Endothelial cell of umbilical vein (primary cell): Measurements from ENCODE around the gene RENBP. TPM values are rescaled to one million over a fixed set of nuclear protein-coding genes. Genes with fewer than 3 reads are reported as not detected.

Experiments
- BruUV-seq: library from RNA; stranded (reverse); fragments of 400-500 nt; replicated peaks from 2 replicates; lab custom pipeline; 2021; lab: Mats Ljungman, UMichigan
- CTCF ChIA-PET: fragments of 300-600, 350-600 bp; sonication (Branson Sonifier 250); formaldehyde crosslinking; loops from one replicate; lab custom pipeline; 2021; ENCODE audit warnings: antibody characterized with exemption, inconsistent platforms; lab: Charles Lee
- POLR2A ChIA-PET: fragments of 300-600, 350-600 bp; sonication (Branson Sonifier 250); formaldehyde crosslinking; loops from one replicate; lab custom pipeline; 2021; ENCODE audit warnings: antibody characterized with exemption, inconsistent platforms; lab: Charles Lee
- DNase-seq: peaks from one replicate; pipeline ENCODE4 v3.0.0-alpha.2; 2011; ENCODE audit warnings: low read depth, low spot score
- FAIRE-seq: peaks from 2 replicates; lab custom pipeline; 2011; peaks lifted over from hg19 to GRCh38; lab: Jason Lieb, UNC
- H2AFZ ChIP-seq: 2 replicates; pipeline ENCODE4 v1.6.0; 2012; ENCODE audit warnings: low read depth, low read length, control low read depth, inconsistent platforms
- H3K27ac ChIP-seq: 2 replicates; pipeline ENCODE4 v1.5.1; 2011; ENCODE audit warnings: low read depth, mild to moderate bottlenecking, control low read depth, low read length, moderate library complexity; ENCODE audit not compliant: insufficient read depth
- H3K27me3 ChIP-seq, 2 experiments: 2 replicates each; pipeline versions ENCODE4 v1.6.0 to v1.6.1; 2011; ENCODE audit warnings: low read length in 2 of 2, mixed read lengths in 1 of 2; ENCODE audit not compliant: control insufficient read depth in 2 of 2, insufficient read depth in 2 of 2
- H3K36me3 ChIP-seq, 2 experiments: 2 replicates in 1 of 2; 3 replicates in 1 of 2; pipeline ENCODE4 v1.5.1; 2011; ENCODE audit warnings: low read length in 2 of 2, mild to moderate bottlenecking in 1 of 2, moderate library complexity in 1 of 2; ENCODE audit not compliant: control insufficient read depth in 2 of 2, insufficient read depth in 2 of 2; ENCODE audit errors: extremely low read depth in 1 of 2
- H3K4me1 ChIP-seq: 3 replicates; pipeline ENCODE4 v1.5.1; 2011; ENCODE audit warnings: mild to moderate bottlenecking, low read length; ENCODE audit not compliant: control insufficient read depth, insufficient read depth; ENCODE audit errors: extremely low read depth
- H3K4me2 ChIP-seq: 2 replicates; pipeline ENCODE4 v1.6.1; 2011; ENCODE audit warnings: low read length, control low read depth, mixed read lengths; ENCODE audit not compliant: insufficient read depth
- H3K4me3 ChIP-seq, 3 experiments: fragments of 200-600 bp in 1 of 3; sonication (generic), shearing (Covaris generic) in 1 of 3; replicated peaks in 1 of 3; 2 replicates each; pipeline ENCODE4 v1.5.1; 2011 to 2016; ENCODE audit warnings: control low read depth in 3 of 3, low read length in 3 of 3, mild to moderate bottlenecking in 2 of 3, inconsistent platforms in 1 of 3, low read depth in 1 of 3, moderate library complexity in 1 of 3; ENCODE audit not compliant: insufficient read depth in 1 of 3
- H3K79me2 ChIP-seq: 2 replicates; pipeline ENCODE4 v1.6.0; 2012; ENCODE audit warnings: low read length, inconsistent platforms; ENCODE audit not compliant: control insufficient read depth, insufficient read depth
- H3K9ac ChIP-seq: replicated peaks from 2 replicates; pipeline ENCODE3; 2011; ENCODE audit warnings: low read length, control low read depth; ENCODE audit not compliant: insufficient read depth; ENCODE audit errors: extremely low read depth
- H3K9me1 ChIP-seq: replicated peaks from 3 replicates; pipeline ENCODE4 v1.6.0; 2011; ENCODE audit warnings: mild to moderate bottlenecking, low read length; ENCODE audit not compliant: control insufficient read depth, insufficient read depth; ENCODE audit errors: extremely low read depth
- H3K9me3 ChIP-seq: replicated peaks from 2 replicates; pipeline ENCODE4 v1.5.1; 2012; ENCODE audit warnings: low read length, inconsistent platforms; ENCODE audit not compliant: control insufficient read depth, insufficient read depth
- H4K20me1 ChIP-seq: replicated peaks from 2 replicates; pipeline ENCODE3; 2011; ENCODE audit warnings: mild to moderate bottlenecking, low read length; ENCODE audit not compliant: control insufficient read depth, insufficient read depth; ENCODE audit errors: extremely low read depth
- CTCF ChIP-seq, 2 donors: IDR thresholded peaks; 1 replicate in 1 of 2; 2 replicates in 1 of 2; pipeline ENCODE4 v1.5.1; 2011; ENCODE audit warnings: low read length in 2 of 2, mild to moderate bottlenecking in 2 of 2, moderate library complexity in 2 of 2, control low read depth in 1 of 2, inconsistent platforms in 1 of 2, low read depth in 1 of 2; ENCODE audit not compliant: insufficient read depth in 1 of 2; ENCODE audit errors: extremely low read depth in 1 of 2
- EZH2 ChIP-seq: IDR thresholded peaks from 2 replicates; pipeline ENCODE4 v1.6.1; 2012; ENCODE audit warnings: borderline replicate concordance, low read depth, mild to moderate bottlenecking, moderate library complexity, low read length, inconsistent platforms; ENCODE audit not compliant: severe bottlenecking
- FOS ChIP-seq: IDR thresholded peaks from 2 replicates; pipeline ENCODE4 v1.6.1; 2011; ENCODE audit warnings: mild to moderate bottlenecking, low read length, moderate library complexity, borderline replicate concordance; ENCODE audit not compliant: insufficient read depth
- JUN ChIP-seq: IDR thresholded peaks from 2 replicates; pipeline ENCODE4 v1.6.1; 2011; ENCODE audit warnings: borderline replicate concordance, low read depth; ENCODE audit not compliant: insufficient read length, insufficient read depth
- MYC ChIP-seq: IDR thresholded peaks from one replicate; pipeline ENCODE4 v1.6.1; 2011; ENCODE audit warnings: mild to moderate bottlenecking, low read depth, low read length
- POLR2A ChIP-seq: IDR thresholded peaks from 2 replicates; pipeline ENCODE4 v1.6.1; 2012; ENCODE audit warnings: low read depth, mild to moderate bottlenecking, control low read depth, low read length
- dilution Hi-C: fragments of 300-500 bp; cut with MboI; formaldehyde crosslinking; loops from one replicate; pipeline ENCODE4 v1.15.0; 2019; ENCODE audit warnings: low sequenced_read_pairs; ENCODE audit not compliant: extremely low pct_ligation_motif_present
- intact Hi-C: fragments of 100-400 bp; cut with micrococcal nuclease; formaldehyde crosslinking; loops from one replicate; pipeline ENCODE4 v1.10.0; 2022
- polyA plus RNA-seq, 4 experiments: library from polyadenylated mRNA; depleted of rRNA in 3 of 4; stranded (reverse) in 3 of 4; unstranded in 1 of 4; fragments of >200 nt; gene quantifications; 2 replicates each; pipeline versions ENCODE4 v1.2.1 to v1.2.3, GENCODE V29; 2011 to 2012; ENCODE audit warnings: missing spikeins in 1 of 4
- total RNA-seq: library from RNA; stranded (reverse); gene quantifications from 2 replicates; pipeline ENCODE4 v1.2.3, GENCODE V29; 2021
- TF ChIP-seq, protein P1 (sequence below): IDR thresholded peaks from 2 replicates; pipeline ENCODE4 v1.6.1; 2011; ENCODE audit not compliant: insufficient read depth, insufficient read length

Gene RENBP
- total and polyA plus RNA-seq, 2 donors (not counting 3 experiments of a cell fraction or from before 2014, with no cell fraction given), result 8.0 to 16.0 TPM

DNA sequence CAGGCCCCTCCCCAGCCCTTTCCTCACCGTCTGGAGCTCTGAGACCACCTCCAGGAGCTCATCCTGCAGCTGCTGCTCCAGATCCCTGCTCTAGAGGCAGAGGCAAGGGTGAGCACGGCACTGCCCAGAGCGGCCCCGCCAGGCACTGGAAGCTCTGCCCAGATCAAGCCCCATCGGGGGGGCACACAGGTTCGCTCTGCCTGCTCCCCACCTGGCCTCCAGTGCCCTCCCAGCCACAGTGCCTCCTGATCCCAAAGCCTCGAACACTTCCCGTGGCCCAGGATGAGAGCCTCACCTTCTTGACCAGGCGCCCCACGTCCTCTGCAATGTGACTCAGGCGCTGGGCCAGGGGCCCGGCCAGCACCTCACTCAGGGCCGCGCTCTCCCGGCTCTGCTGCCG, 23.4 kb downstream of the RENBP start:
- ChIA-PET CTCF (interaction anchor here (0.9 to 9.0 kb wide), 4 partner anchors 10 to 157 kb away, joined by 3 to 253 read pairs (median 4); partner anchors contain the start of genes PLXNB3 and RENBP), POLR2A (no interaction called here)
- no peak for TF ChIP-seq JUN
- TF ChIP-seq MYC, result no peak
- TF ChIP-seq, protein P1, sequence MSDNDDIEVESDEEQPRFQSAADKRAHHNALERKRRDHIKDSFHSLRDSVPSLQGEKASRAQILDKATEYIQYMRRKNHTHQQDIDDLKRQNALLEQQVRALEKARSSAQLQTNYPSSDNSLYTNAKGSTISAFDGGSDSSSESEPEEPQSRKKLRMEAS, result no peak
- no peak for TF ChIP-seq CTCF (IDR thresholded peaks at IDR 0.05; ENCODE audit: extremely low read depth in 1 of 2, insufficient read depth in 1 of 2, low read depth in 1 of 2, low read length in 2 of 2)
- Histone ChIP-seq H2AFZ (no peak overlapping the region), H3K4me2 (no peak overlapping the region), H3K27ac (no peak overlapping the region), H4K20me1 (no peaks in the 10 kb centered on the region), H3K9me3 (no peaks in the 10 kb centered on the region), H3K36me3 (peaks cover 0 to 3% of the 10 kb centered on the region in 2 experiments), H3K9me1 (no peaks in the 10 kb centered on the region), H3K4me3 (no peak overlapping the region), H3K79me2 (peaks cover 2% of the 10 kb centered on the region), H3K9ac (no peak overlapping the region), H3K27me3 (no peaks in the 10 kb centered on the region), H3K4me1 (peaks cover 28% of the 10 kb centered on the region)
- DNase-seq (no peak), FAIRE-seq (no peak)
- dilution Hi-C loops (no loop called here), intact Hi-C loops (no loop called here)
- BruUV-seq, result no TSS peak

DNA sequence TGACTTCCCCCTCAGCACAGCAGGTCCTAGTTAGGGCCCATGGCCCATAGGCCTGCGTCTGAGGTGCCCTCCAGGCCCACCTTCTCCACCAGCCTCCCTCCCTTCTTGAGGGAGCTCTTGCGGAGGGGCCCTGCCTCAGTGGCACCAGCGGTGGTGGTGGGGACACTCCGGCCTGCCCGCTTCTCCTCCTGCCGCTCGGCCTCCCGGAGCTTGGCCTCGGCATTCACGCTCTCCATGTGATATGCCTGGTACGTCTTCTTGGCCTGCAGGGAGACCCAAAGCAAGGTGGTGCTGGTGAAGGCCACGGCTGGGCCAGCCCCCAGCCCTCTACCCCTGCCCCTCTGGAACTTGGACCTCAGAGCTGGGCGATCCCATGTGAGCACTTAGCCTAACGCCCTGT, 23.9 kb downstream of the RENBP start:
- FAIRE-seq (no peak), DNase-seq (no peak)
- dilution Hi-C loops (no loop called here), intact Hi-C loops (no loop called here)
- H3K36me3 ChIP-seq, result peaks cover 0 to 3% of the 10 kb centered on the region in 2 experiments
- no peak overlapping the region for H3K27ac ChIP-seq
- no peaks in the 10 kb centered on the region for H3K27me3 ChIP-seq
- ChIA-PET POLR2A (no interaction called here), CTCF (interaction anchor here (9.0 kb wide), 1 partner anchor 28 kb away, joined by 253 read pairs; the partner anchor contains the start of gene RENBP)
- H4K20me1 ChIP-seq, result no peaks in the 10 kb centered on the region
- H2AFZ ChIP-seq, result no peak overlapping the region
- TF ChIP-seq JUN (no peak), EZH2 (no peak), FOS (no peak), POLR2A (no peak), MYC (no peak)
- H3K9me1 ChIP-seq, result no peaks in the 10 kb centered on the region
- no peaks in the 10 kb centered on the region for H3K79me2 ChIP-seq
- H3K4me2 ChIP-seq, result no peak overlapping the region
- no peak overlapping the region for H3K9ac ChIP-seq
- peaks cover 24% of the 10 kb centered on the region for H3K4me1 ChIP-seq
- no peak overlapping the region for H3K4me3 ChIP-seq
- H3K9me3 ChIP-seq, result no peaks in the 10 kb centered on the region
- BruUV-seq, result no TSS peak
